Calu3 (cell line): ENCODE measurements around the gene RHOBTB1. TPM values are rescaled to one million over a fixed set of nuclear protein-coding genes. Genes with fewer than 3 reads are reported as not detected.

ENCODE experiments used
- BruUV-seq: library from RNA; stranded (reverse); fragments of 400-500 nt; replicated peaks from 2 replicates; lab custom pipeline; 2021; lab: Mats Ljungman, UMichigan
- CTCF ChIA-PET: fragments of 300-600 bp; sonication (Branson Sonifier 250); formaldehyde crosslinking; loops from one replicate; lab custom pipeline; 2022; ENCODE audit warnings: antibody characterized with exemption; lab: Charles Lee
- DNase-seq: peaks from one replicate; pipeline ENCODE4 v3.0.0; 2022
- H3K27ac Mint-ChIP-seq: one replicate; pipeline ENCODE4 v1.8.0; 2022; ENCODE audit warnings: mixed read lengths; ENCODE audit not compliant: unreplicated experiment
- H3K27me3 Mint-ChIP-seq: one replicate; pipeline ENCODE4 v1.8.0; 2022; ENCODE audit warnings: mixed read lengths; ENCODE audit not compliant: unreplicated experiment
- H3K36me3 Mint-ChIP-seq: one replicate; pipeline ENCODE4 v1.8.0; 2022; ENCODE audit warnings: mild to moderate bottlenecking, moderate library complexity, mixed read lengths; ENCODE audit not compliant: insufficient read depth, unreplicated experiment
- H3K4me1 Mint-ChIP-seq: one replicate; pipeline ENCODE4 v1.8.0; 2022; ENCODE audit warnings: mild to moderate bottlenecking, low read depth, mixed read lengths; ENCODE audit not compliant: unreplicated experiment
- H3K4me3 Mint-ChIP-seq: one replicate; pipeline ENCODE4 v1.8.0; 2022; ENCODE audit warnings: mild to moderate bottlenecking, low read depth, moderate library complexity, mixed read lengths; ENCODE audit not compliant: unreplicated experiment
- H3K9me3 Mint-ChIP-seq: one replicate; pipeline ENCODE4 v1.8.0; 2022; ENCODE audit warnings: low read depth, mixed read lengths; ENCODE audit not compliant: unreplicated experiment
- CTCF ChIP-seq: fragments of 200-600 bp; IDR thresholded peaks from one replicate; pipeline ENCODE4 v1.8.0; 2022; ENCODE audit warnings: antibody characterized with exemption; ENCODE audit not compliant: unreplicated experiment
- intact Hi-C: fragments of 100-400 bp; cut with micrococcal nuclease; formaldehyde crosslinking; loops from one replicate; pipeline ENCODE4 v1.10.0; 2022; ENCODE audit not compliant: unreplicated experiment
- total RNA-seq: library from RNA; stranded (reverse); gene quantifications from 2 replicates; pipeline ENCODE4 v1.2.3, GENCODE V29; 2022

The RHOBTB1 gene
- total RNA-seq, 1 experiment from 2014 or later: 9.8 TPM

DNA sequence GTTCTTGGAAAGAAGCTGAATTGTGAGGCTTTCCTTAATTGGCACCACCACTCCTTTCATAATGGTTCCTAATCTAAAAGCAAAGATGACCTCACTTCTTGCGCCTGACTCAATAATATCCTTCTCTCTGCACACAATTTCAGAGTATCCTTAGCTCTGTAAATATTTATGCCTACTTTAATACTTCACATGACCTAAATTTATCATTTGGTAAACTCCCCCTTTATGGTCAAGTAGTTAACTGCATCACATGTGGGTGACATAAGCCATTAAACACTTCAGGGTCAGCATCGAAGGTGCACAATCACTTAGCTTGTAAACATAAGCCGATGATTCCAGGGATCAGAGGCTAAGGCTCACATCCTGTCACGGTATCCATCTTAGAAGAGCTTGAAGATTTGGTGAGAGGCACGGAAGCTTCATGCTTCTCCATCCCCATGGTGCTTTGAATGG is 7.3 kb upstream of the RHOBTB1 start:
- DNase-seq: no peak
- Mint-ChIP-seq H3K4me1 (peaks cover 6% of the 10 kb centered on the region), H3K27ac (no peak overlapping the region), H3K36me3 (no peaks in the 10 kb centered on the region), H3K27me3 (no peaks in the 10 kb centered on the region), H3K9me3 (no peaks in the 10 kb centered on the region), H3K4me3 (no peak overlapping the region)
- CTCF ChIA-PET: no interaction called here
- no TSS peak for BruUV-seq
- intact Hi-C loops: no loop called here
- no peak for TF ChIP-seq CTCF

DNA sequence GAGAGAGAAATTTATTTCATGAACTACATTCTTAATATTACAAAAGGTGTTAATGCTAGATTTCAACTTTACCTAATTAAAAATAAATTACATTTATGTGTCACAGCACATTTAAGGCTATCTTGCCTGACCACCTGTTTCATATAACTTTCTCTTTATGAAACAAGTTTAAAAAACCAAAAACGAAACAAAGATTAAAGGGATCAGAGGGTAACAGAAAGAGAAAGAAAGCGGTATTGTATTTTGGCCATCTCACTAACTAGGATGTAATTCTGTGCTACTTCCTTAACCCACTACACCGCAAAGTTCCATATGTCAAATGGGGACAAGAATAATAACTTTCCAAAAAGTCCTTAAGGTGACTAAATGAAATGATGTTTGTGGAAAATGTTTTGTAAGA is 6.3 kb upstream of the RHOBTB1 start:
- CTCF ChIA-PET: no interaction called here
- Mint-ChIP-seq H3K4me3 (no peak overlapping the region), H3K27ac (no peak overlapping the region), H3K9me3 (no peaks in the 10 kb centered on the region), H3K27me3 (no peaks in the 10 kb centered on the region), H3K4me1 (no peaks in the 10 kb centered on the region), H3K36me3 (no peaks in the 10 kb centered on the region)
- DNase-seq: no peak
- intact Hi-C loops: no loop called here
- no peak for TF ChIP-seq CTCF
- no TSS peak for BruUV-seq

GRCh38 chr10:60948851-60949250 is 4.9 kb upstream of the RHOBTB1 start:
- H3K27me3 Mint-ChIP-seq: no peaks in the 10 kb centered on the region
- no peak for DNase-seq
- BruUV-seq: no TSS peak
- no peak overlapping the region for H3K27ac Mint-ChIP-seq
- H3K4me1 Mint-ChIP-seq: no peaks in the 10 kb centered on the region
- no peak for TF ChIP-seq CTCF
- H3K4me3 Mint-ChIP-seq: no peak overlapping the region
- peaks cover 12% of the 10 kb centered on the region for H3K36me3 Mint-ChIP-seq
- no peaks in the 10 kb centered on the region for H3K9me3 Mint-ChIP-seq
- intact Hi-C loops: no loop called here
- CTCF ChIA-PET: interaction anchor here (0.6 kb wide), 1 partner anchor 1673 kb away, joined by 4 read pairs; no protein-coding TSS in a partner anchor

DNA sequence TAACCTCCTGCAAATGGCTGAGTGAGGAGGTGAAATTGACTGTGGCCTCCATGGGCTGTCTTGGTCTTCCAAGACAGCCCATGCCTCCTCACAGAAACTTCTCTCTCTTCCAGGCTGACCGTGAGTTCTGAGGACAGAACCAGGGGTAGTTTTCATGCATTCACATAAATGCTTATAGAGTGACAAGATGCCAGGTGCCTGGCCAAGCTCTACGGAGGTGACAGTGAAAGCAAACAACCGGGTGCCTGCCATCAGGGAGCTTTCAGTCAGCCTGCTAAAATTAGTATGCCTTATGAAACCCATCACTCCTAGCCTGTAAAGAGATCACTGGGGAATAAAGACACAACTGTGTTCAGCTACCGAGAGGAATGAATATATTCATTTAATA is 919 bp upstream of the RHOBTB1 start:
- Mint-ChIP-seq H3K4me1 (peaks cover 13% of the 10 kb centered on the region), H3K27me3 (no peaks in the 10 kb centered on the region), H3K27ac (peak overlapping the region; percentile 90), H3K4me3 (peak overlapping the region; percentile 90), H3K36me3 (peaks cover 24% of the 10 kb centered on the region), H3K9me3 (no peaks in the 10 kb centered on the region)
- intact Hi-C loops: loop anchor here (5.0 kb wide), 1 partner anchor 63 kb away; no protein-coding TSS in a partner anchor
- no TSS peak for BruUV-seq
- no peak for TF ChIP-seq CTCF
- no peak for DNase-seq
- CTCF ChIA-PET: no interaction called here
